SK-N-SH treated with all-trans-retinoic acid at 6 μM for 48 hours (cell line): Measurements from ENCODE around the gene ITIH6.
A peak's percentile ranks its signal among the peaks of the same experiment; 100 is the strongest.

Experiments used
- ATAC-seq: fragments of 200-7000 bp; cut with Tn5 transposase; 3 replicates; pipeline ENCODE4 v1.9.1; 2020; ENCODE audit warnings: mild to moderate bottlenecking, moderate library complexity
- ARNTL ChIP-seq: fragments of 450-650 bp; formaldehyde crosslinking; IDR thresholded peaks from 2 replicates; pipeline ENCODE4 v1.5.0; 2020; ENCODE audit warnings: low read depth, mild to moderate bottlenecking, moderate library complexity, borderline replicate concordance
- BACH2 ChIP-seq: fragments of 250-450 bp; sonication (Bioruptor Pico); IDR thresholded peaks from 2 replicates; pipeline ENCODE4 v1.9.0; 2021; ENCODE audit warnings: mild to moderate bottlenecking, borderline replicate concordance
- ESRRG ChIP-seq: fragments of 250-450 bp; sonication (Bioruptor Pico); IDR thresholded peaks from 2 replicates; pipeline ENCODE4 v1.6.1; 2021; ENCODE audit warnings: mild to moderate bottlenecking
- GLIS3 ChIP-seq: fragments of 250-450 bp; sonication (Bioruptor Pico); IDR thresholded peaks from 2 replicates; pipeline ENCODE4 v1.5.0; 2020; ENCODE audit warnings: mild to moderate bottlenecking, moderate library complexity
- OSR1 ChIP-seq: fragments of 250-450 bp; sonication (Bioruptor Pico); IDR thresholded peaks from 2 replicates; pipeline ENCODE4 v1.8.0; 2022; ENCODE audit warnings: moderate library complexity, mild to moderate bottlenecking, inconsistent platforms
- TCF4 ChIP-seq: fragments of 250-450 bp; sonication (Bioruptor Pico); IDR thresholded peaks from 2 replicates; pipeline ENCODE4 v1.8.0; 2021; ENCODE audit warnings: mild to moderate bottlenecking, moderate library complexity, borderline replicate concordance
- TOX ChIP-seq: fragments of 250-450 bp; sonication (Bioruptor Pico); IDR thresholded peaks from 2 replicates; pipeline ENCODE4 v1.8.0; 2021; ENCODE audit warnings: mild to moderate bottlenecking, moderate library complexity, borderline replicate concordance
- ZC3H10 ChIP-seq: fragments of 250-450 bp; sonication (Bioruptor Pico); IDR thresholded peaks from 2 replicates; pipeline ENCODE4 v1.5.1; 2021; ENCODE audit warnings: mild to moderate bottlenecking, moderate library complexity
- ZFP3 ChIP-seq: fragments of 250-450 bp; sonication (Bioruptor Pico); IDR thresholded peaks from 2 replicates; pipeline ENCODE4 v1.5.0; 2020; ENCODE audit warnings: mild to moderate bottlenecking, moderate library complexity
- ZFP30 ChIP-seq: fragments of 450-650 bp; formaldehyde crosslinking; IDR thresholded peaks from 2 replicates; pipeline ENCODE4 v1.5.0; 2022; ENCODE audit warnings: mild to moderate bottlenecking, moderate library complexity
- ZNF565 ChIP-seq: fragments of 450-650 bp; formaldehyde crosslinking; conservative IDR thresholded peaks from 2 replicates; pipeline ENCODE4 v1.5.0; 2020; ENCODE audit warnings: low read depth, mild to moderate bottlenecking, moderate library complexity
- ZNF70 ChIP-seq: fragments of 450-650 bp; formaldehyde crosslinking; IDR thresholded peaks from 2 replicates; pipeline ENCODE4 v1.5.0; 2020; ENCODE audit warnings: mild to moderate bottlenecking, moderate library complexity
- ZNF8 ChIP-seq: fragments of 450-650 bp; formaldehyde crosslinking; IDR thresholded peaks from 2 replicates; pipeline ENCODE4 v1.5.0; 2020; ENCODE audit warnings: mild to moderate bottlenecking, moderate library complexity
- TF ChIP-seq, protein P1 (sequence below): fragments of 250-450 bp; sonication (Bioruptor Pico); IDR thresholded peaks from 2 replicates; pipeline ENCODE4 v1.8.0; 2020; ENCODE audit warnings: mild to moderate bottlenecking, moderate library complexity, borderline replicate concordance
- TF ChIP-seq, protein P2 (sequence below): fragments of 250-450 bp; sonication (Bioruptor Pico); IDR thresholded peaks from 2 replicates; pipeline ENCODE4 v1.5.0; 2020; ENCODE audit warnings: mild to moderate bottlenecking, moderate library complexity
- TF ChIP-seq, protein P3 (sequence below): fragments of 250-450 bp; sonication (Bioruptor Pico); IDR thresholded peaks from 2 replicates; pipeline ENCODE4 v1.5.1; 2020; ENCODE audit warnings: low read depth, mild to moderate bottlenecking, moderate library complexity
- TF ChIP-seq, protein P4 (sequence below): fragments of 250-450 bp; sonication (Bioruptor Pico); IDR thresholded peaks from 2 replicates; pipeline ENCODE4 v1.5.1; 2021; ENCODE audit warnings: mild to moderate bottlenecking, moderate library complexity

ITIH6 gene

DNA sequence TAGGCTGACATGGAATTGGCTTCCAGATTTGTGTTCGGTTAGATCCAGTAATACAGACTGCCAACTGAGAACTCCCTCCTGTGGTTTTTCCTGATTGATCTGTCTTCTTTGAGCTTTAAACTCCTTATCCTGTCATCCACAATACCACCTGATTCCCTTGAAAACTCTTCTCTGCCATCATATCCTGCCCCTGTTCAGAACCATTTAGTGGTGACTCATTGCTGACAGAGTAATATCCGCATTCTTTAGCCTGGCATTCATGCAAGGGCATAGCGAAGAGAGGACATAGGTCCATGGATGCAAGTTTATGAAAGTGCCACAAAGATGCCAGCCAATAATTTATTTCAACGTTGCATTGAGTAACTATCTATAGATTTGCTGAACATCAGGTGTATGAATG is 76.6 kb downstream of the ITIH6 start:
- peak; percentile 54; the same call in 2 of the 3 replicates for ATAC-seq
- TF ChIP-seq ZNF565 (no peak), ESRRG (CRISPR knock-in tag) (no peak)
- TF ChIP-seq, protein P1, sequence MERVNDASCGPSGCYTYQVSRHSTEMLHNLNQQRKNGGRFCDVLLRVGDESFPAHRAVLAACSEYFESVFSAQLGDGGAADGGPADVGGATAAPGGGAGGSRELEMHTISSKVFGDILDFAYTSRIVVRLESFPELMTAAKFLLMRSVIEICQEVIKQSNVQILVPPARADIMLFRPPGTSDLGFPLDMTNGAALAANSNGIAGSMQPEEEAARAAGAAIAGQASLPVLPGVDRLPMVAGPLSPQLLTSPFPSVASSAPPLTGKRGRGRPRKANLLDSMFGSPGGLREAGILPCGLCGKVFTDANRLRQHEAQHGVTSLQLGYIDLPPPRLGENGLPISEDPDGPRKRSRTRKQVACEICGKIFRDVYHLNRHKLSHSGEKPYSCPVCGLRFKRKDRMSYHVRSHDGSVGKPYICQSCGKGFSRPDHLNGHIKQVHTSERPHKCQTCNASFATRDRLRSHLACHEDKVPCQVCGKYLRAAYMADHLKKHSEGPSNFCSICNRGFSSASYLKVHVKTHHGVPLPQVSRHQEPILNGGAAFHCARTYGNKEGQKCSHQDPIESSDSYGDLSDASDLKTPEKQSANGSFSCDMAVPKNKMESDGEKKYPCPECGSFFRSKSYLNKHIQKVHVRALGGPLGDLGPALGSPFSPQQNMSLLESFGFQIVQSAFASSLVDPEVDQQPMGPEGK (CRISPR knock-in tag): no peak

DNA sequence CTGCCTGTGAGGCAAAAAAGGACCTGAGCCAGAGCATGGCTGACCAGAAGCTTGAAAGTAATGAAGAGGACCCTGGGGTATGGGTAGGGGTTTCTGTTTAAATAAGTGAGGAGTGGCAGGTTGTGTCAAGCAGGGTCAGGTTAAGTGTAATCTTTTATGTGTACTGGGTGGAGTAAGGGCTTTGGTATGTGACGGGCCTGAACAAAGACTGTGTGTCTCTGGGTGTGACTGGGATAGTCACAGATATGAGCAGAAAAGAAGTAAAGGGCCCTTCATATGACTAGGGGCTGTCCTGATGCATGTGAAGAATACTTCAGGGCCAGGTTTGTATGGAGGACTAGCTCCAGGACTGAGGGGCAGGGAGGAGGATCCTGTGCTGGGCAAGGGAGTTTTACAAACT is 82.4 kb downstream of the ITIH6 start:
- TF ChIP-seq ZNF565 (no peak), ZFP3 (CRISPR knock-in tag) (no peak), ZC3H10 (no peak), ZFP30 (CRISPR knock-in tag) (no peak), ZNF70 (CRISPR knock-in tag) (no peak), ZNF8 (no peak), ARNTL (CRISPR knock-in tag) (no peak), GLIS3 (no peak), TCF4 (CRISPR knock-in tag) (no peak), OSR1 (CRISPR knock-in tag) (no peak)
- TF ChIP-seq, protein P2, sequence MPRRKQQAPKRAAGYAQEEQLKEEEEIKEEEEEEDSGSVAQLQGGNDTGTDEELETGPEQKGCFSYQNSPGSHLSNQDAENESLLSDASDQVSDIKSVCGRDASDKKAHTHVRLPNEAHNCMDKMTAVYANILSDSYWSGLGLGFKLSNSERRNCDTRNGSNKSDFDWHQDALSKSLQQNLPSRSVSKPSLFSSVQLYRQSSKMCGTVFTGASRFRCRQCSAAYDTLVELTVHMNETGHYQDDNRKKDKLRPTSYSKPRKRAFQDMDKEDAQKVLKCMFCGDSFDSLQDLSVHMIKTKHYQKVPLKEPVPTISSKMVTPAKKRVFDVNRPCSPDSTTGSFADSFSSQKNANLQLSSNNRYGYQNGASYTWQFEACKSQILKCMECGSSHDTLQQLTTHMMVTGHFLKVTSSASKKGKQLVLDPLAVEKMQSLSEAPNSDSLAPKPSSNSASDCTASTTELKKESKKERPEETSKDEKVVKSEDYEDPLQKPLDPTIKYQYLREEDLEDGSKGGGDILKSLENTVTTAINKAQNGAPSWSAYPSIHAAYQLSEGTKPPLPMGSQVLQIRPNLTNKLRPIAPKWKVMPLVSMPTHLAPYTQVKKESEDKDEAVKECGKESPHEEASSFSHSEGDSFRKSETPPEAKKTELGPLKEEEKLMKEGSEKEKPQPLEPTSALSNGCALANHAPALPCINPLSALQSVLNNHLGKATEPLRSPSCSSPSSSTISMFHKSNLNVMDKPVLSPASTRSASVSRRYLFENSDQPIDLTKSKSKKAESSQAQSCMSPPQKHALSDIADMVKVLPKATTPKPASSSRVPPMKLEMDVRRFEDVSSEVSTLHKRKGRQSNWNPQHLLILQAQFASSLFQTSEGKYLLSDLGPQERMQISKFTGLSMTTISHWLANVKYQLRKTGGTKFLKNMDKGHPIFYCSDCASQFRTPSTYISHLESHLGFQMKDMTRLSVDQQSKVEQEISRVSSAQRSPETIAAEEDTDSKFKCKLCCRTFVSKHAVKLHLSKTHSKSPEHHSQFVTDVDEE (CRISPR knock-in tag): no peak
- TF ChIP-seq, protein P3, sequence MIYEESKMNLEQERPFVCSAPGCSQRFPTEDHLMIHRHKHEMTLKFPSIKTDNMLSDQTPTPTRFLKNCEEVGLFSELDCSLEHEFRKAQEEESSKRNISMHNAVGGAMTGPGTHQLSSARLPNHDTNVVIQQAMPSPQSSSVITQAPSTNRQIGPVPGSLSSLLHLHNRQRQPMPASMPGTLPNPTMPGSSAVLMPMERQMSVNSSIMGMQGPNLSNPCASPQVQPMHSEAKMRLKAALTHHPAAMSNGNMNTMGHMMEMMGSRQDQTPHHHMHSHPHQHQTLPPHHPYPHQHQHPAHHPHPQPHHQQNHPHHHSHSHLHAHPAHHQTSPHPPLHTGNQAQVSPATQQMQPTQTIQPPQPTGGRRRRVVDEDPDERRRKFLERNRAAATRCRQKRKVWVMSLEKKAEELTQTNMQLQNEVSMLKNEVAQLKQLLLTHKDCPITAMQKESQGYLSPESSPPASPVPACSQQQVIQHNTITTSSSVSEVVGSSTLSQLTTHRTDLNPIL (CRISPR knock-in tag): no peak
- TF ChIP-seq, all 23 proteins: peak for 0
- ATAC-seq: no peak

DNA sequence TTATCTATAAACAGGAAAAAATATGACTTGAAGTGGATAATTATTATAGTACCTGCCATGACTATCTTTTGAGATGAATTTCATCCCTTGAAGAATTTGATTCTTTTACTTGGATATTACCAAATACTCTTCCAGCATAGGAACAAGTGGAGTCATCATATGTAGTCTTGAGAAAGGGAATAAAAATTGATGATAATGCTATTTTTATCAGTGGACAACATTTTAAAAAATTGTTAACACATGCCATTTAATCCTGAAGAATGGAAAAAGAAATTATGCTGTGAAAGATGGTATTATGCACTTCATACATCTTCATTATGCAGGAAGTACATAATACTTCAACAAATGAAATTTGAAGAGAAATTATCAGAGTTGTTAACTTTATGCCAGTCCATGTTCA is 83.6 kb downstream of the ITIH6 start:
- ATAC-seq: no peak
- TF ChIP-seq ARNTL (CRISPR knock-in tag): no peak
- TF ChIP-seq, protein P3 (CRISPR knock-in tag): no peak
- TF ChIP-seq, protein P4, sequence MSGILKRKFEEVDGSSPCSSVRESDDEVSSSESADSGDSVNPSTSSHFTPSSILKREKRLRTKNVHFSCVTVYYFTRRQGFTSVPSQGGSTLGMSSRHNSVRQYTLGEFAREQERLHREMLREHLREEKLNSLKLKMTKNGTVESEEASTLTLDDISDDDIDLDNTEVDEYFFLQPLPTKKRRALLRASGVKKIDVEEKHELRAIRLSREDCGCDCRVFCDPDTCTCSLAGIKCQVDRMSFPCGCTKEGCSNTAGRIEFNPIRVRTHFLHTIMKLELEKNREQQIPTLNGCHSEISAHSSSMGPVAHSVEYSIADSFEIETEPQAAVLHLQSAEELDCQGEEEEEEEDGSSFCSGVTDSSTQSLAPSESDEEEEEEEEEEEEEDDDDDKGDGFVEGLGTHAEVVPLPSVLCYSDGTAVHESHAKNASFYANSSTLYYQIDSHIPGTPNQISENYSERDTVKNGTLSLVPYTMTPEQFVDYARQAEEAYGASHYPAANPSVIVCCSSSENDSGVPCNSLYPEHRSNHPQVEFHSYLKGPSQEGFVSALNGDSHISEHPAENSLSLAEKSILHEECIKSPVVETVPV: no peak
- no peak for TF ChIP-seq ZNF70 (CRISPR knock-in tag)
- no peak for TF ChIP-seq BACH2 (CRISPR knock-in tag)

DNA sequence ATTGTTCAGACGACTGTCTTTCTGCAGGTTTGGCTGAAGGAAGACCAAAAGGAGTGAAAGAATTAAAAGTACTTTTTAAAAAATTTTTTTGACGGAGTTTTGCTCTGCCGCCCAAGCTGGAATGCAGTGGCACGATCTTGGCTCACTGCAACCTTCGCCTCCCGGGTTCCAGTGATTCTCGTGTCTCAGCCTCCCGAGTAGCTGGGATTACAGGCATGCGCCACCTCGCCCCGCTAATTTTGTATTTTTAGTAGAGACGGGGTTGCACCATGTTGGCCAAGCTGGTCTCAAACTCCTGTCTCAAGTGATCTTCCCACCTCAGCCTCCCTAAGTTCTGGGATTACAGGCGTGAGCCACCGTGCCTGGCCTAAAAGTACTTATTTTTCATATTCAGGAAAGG is 86.3 kb downstream of the ITIH6 start:
- no peak for TF ChIP-seq TCF4 (CRISPR knock-in tag)
- TF ChIP-seq, protein P3 (CRISPR knock-in tag): no peak
- TF ChIP-seq, all 23 proteins: peak for 0
- no peak for ATAC-seq

DNA sequence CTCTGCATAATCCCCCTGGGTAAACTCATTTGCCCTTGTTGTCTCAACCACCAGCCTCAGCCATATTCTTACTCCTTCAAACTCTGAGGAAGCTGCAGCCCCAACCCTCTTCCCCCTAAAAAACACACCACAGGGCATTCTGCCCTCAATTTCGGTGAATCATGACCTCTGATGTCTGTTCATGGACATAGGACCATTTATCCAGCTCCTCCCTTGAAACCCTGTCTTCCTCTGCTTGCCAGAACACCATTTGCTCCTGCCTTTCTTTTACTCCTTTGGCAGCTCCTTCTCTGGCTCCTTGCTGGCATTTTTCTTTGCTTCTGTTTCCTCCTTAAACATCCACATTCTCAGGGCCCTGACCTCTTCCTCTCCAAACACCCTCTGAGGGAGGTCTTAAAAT is 87.1 kb downstream of the ITIH6 start:
- ATAC-seq: no peak
- no peak for TF ChIP-seq ZC3H10
- TF ChIP-seq, protein P4: no peak
- TF ChIP-seq ZFP30 (CRISPR knock-in tag): no peak
- TF ChIP-seq TOX (CRISPR knock-in tag): no peak
- TF ChIP-seq, protein P2 (CRISPR knock-in tag): no peak
